ENCODE results near the gene DDI1. TPM values are rescaled to one million over a fixed set of nuclear protein-coding genes. Genes with fewer than 3 reads are reported as not detected.
"Not testable (repeated sequence)": the region's sequence is repeated elsewhere in the genome, so short reads cannot be mapped to it uniquely, and the experiment has no call there.

DDI1 gene
- total RNA-seq, 1 donor = not detected

- no peak for DNase-seq (ENCODE audit: low read depth in 2 of 3, low spot score in 2 of 3)
These were observed 555 bp downstream of the DDI1 start for GRCh38 chr11:104036995-104037394.

GRCh38 chr11:104041792-104042191 lies 5.4 kb downstream of the DDI1 start:
- DNase-seq (ENCODE audit: low read depth in 2 of 3, low spot score in 2 of 3) = no peak

GRCh38 chr11:104043142-104043541 lies 6.7 kb downstream of the DDI1 start:
- DNase-seq (ENCODE audit: low read depth in 2 of 3, low spot score in 2 of 3) = no peak

GRCh38 chr11:104043678-104044239 lies 7.3 kb downstream of the DDI1 start:
- no peak for DNase-seq (ENCODE audit: low read depth in 2 of 3, low spot score in 2 of 3)

- no peak for DNase-seq (ENCODE audit: low read depth in 2 of 3, low spot score in 2 of 3)
These were observed 9.9 kb downstream of the DDI1 start for GRCh38 chr11:104046331-104046730.

- not testable (repeated sequence) for DNase-seq (ENCODE audit: low read depth in 2 of 3, low spot score in 2 of 3)
These were observed 10.4 kb downstream of the DDI1 start for GRCh38 chr11:104046858-104047257.

GRCh38 chr11:104049116-104049515 lies 12.7 kb downstream of the DDI1 start:
- no peak for DNase-seq (ENCODE audit: low read depth in 2 of 3, low spot score in 2 of 3)

- no peak for DNase-seq (ENCODE audit: low read depth in 2 of 3, low spot score in 2 of 3)
These were observed 15.3 kb downstream of the DDI1 start for GRCh38 chr11:104051778-104052177.

GRCh38 chr11:104053743-104054478 lies 17.5 kb downstream of the DDI1 start:
- DNase-seq (ENCODE audit: low read depth in 2 of 3, low spot score in 2 of 3) = no peak

- no peak for DNase-seq (ENCODE audit: low read depth in 2 of 3, low spot score in 2 of 3)
These were observed 18.6 kb downstream of the DDI1 start for GRCh38 chr11:104054911-104055529.

GRCh38 chr11:104055596-104055995 lies 19.2 kb downstream of the DDI1 start:
- DNase-seq (ENCODE audit: low read depth in 2 of 3, low spot score in 2 of 3) = no peak

- DNase-seq (ENCODE audit: low read depth in 2 of 3, low spot score in 2 of 3) = no peak
These were observed 21.5 kb downstream of the DDI1 start for GRCh38 chr11:104057908-104058307.

GRCh38 chr11:104058680-104059079 lies 22.2 kb downstream of the DDI1 start:
- DNase-seq (ENCODE audit: low read depth in 2 of 3, low spot score in 2 of 3) = no peak

GRCh38 chr11:104060004-104060794 lies 23.8 kb downstream of the DDI1 start:
- DNase-seq (ENCODE audit: low read depth in 2 of 3, low spot score in 2 of 3) = no peak

- DNase-seq (ENCODE audit: low read depth in 2 of 3, low spot score in 2 of 3) = peak in 1 of 3 donors; percentile 12
These were observed 24.4 kb downstream of the DDI1 start for GRCh38 chr11:104060820-104061219.

GRCh38 chr11:104061853-104062521 lies 25.5 kb downstream of the DDI1 start:
- no peak for DNase-seq (ENCODE audit: low read depth in 2 of 3, low spot score in 2 of 3)

GRCh38 chr11:104064034-104064630 lies 27.7 kb downstream of the DDI1 start:
- no peak for DNase-seq (ENCODE audit: low read depth in 2 of 3, low spot score in 2 of 3)

- no peak for DNase-seq (ENCODE audit: low read depth in 2 of 3, low spot score in 2 of 3)
These were observed 31.1 kb downstream of the DDI1 start for GRCh38 chr11:104067534-104067933.

GRCh38 chr11:104073950-104074705 lies 37.7 kb downstream of the DDI1 start:
- DNase-seq (ENCODE audit: low read depth in 2 of 3, low spot score in 2 of 3) = peak in 2 of 3 donors; percentile 77 to 92

- no peak for DNase-seq (ENCODE audit: low read depth in 2 of 3, low spot score in 2 of 3)
These were observed 38.7 kb downstream of the DDI1 start for GRCh38 chr11:104075091-104075490.
